PFSK-1 (cell line): ENCODE results near the gene SYNGR4.

Experiments used
- FOXP2 ChIP-seq: optimal IDR thresholded peaks from 2 replicates; pipeline ENCODE3; 2011; ENCODE audit warnings: borderline replicate concordance, control low read depth, inconsistent platforms; ENCODE audit not compliant: insufficient read depth; ENCODE audit errors: extremely low read length, extremely low read depth
- POLR2AphosphoS5 ChIP-seq: IDR thresholded peaks from 2 replicates; pipeline ENCODE4 v1.6.1; 2012; ENCODE audit warnings: low read depth, mild to moderate bottlenecking, control low read depth, low read length, moderate library complexity
- REST ChIP-seq, 2 experiments: IDR thresholded peaks; 2 replicates each; pipeline versions ENCODE4 v1.6.1 to v1.8.0; 2011 to 2012; ENCODE audit warnings: low read depth in 2 of 2, low read length in 2 of 2, control low read depth in 1 of 2, inconsistent platforms in 1 of 2, mild to moderate bottlenecking in 1 of 2, moderate library complexity in 1 of 2; ENCODE audit not compliant: insufficient read depth in 1 of 2
- SIN3A ChIP-seq: IDR thresholded peaks from 2 replicates; pipeline ENCODE4 v1.6.1; 2012; ENCODE audit warnings: mild to moderate bottlenecking, low read length, moderate library complexity, borderline replicate concordance; ENCODE audit not compliant: insufficient read depth
- TAF1 ChIP-seq: IDR thresholded peaks from 2 replicates; pipeline ENCODE4 v1.6.1; 2012; ENCODE audit warnings: low read length, control low read depth, borderline replicate concordance; ENCODE audit not compliant: insufficient read depth

Gene SYNGR4

GRCh38 chr19:48348045-48348444 is 16.1 kb upstream of the SYNGR4 start:
- no peak for TF ChIP-seq FOXP2
- no peak for TF ChIP-seq POLR2AphosphoS5
- no peak for TF ChIP-seq TAF1
- TF ChIP-seq SIN3A = no peak
- no peak for TF ChIP-seq REST (IDR thresholded peaks at IDR 0.05; ENCODE audit: insufficient read depth in 1 of 2, low read depth in 2 of 2, low read length in 2 of 2)

GRCh38 chr19:48348737-48349136 is 15.4 kb upstream of the SYNGR4 start:
- TF ChIP-seq POLR2AphosphoS5 = no peak
- no peak for TF ChIP-seq REST (IDR thresholded peaks at IDR 0.05; ENCODE audit: insufficient read depth in 1 of 2, low read depth in 2 of 2, low read length in 2 of 2)
- TF ChIP-seq TAF1 = no peak
- no peak for TF ChIP-seq SIN3A
- no peak for TF ChIP-seq FOXP2

GRCh38 chr19:48350856-48351255 is 13.3 kb upstream of the SYNGR4 start:
- TF ChIP-seq POLR2AphosphoS5 (no peak), REST (IDR thresholded peaks at IDR 0.05; ENCODE audit: insufficient read depth in 1 of 2, low read depth in 2 of 2, low read length in 2 of 2) (no peak), FOXP2 (no peak), SIN3A (no peak), TAF1 (no peak)

GRCh38 chr19:48351341-48351752 is 12.8 kb upstream of the SYNGR4 start:
- no peak for TF ChIP-seq TAF1
- no peak for TF ChIP-seq FOXP2
- TF ChIP-seq REST (IDR thresholded peaks at IDR 0.05; ENCODE audit: insufficient read depth in 1 of 2, low read depth in 2 of 2, low read length in 2 of 2) = no peak
- TF ChIP-seq POLR2AphosphoS5 = no peak
- no peak for TF ChIP-seq SIN3A

- no peak for TF ChIP-seq POLR2AphosphoS5
- TF ChIP-seq FOXP2 = no peak
- TF ChIP-seq SIN3A = no peak
- no peak for TF ChIP-seq REST (IDR thresholded peaks at IDR 0.05; ENCODE audit: insufficient read depth in 1 of 2, low read depth in 2 of 2, low read length in 2 of 2)
- no peak for TF ChIP-seq TAF1
These were observed 10.5 kb upstream of the SYNGR4 start for GRCh38 chr19:48353677-48354076.
